Sigmoid colon (tissue), 3 donors: ENCODE data around the gene DAPK1.

Source experiments
- CTCF ChIP-seq, 4 experiments: fragments of 450-650 bp in 3 of 4; fragments of 200-600 bp in 1 of 4; IDR thresholded peaks; one replicate each; pipeline ENCODE4 v1.5.1; 2016 to 2019; ENCODE audit warnings: antibody characterized with exemption in 4 of 4, mild to moderate bottlenecking in 3 of 4, moderate library complexity in 2 of 4
- POLR2A ChIP-seq, 2 donors: fragments of 450-650 bp; IDR thresholded peaks; one replicate each; pipeline ENCODE4 v1.6.1; 2016; ENCODE audit warnings: antibody characterized with exemption in 2 of 2, mild to moderate bottlenecking in 2 of 2, moderate library complexity in 2 of 2

GRCh38 chr9:87699835-87700234 lies 202.2 kb downstream of the DAPK1 start:
- TF ChIP-seq CTCF (IDR thresholded peaks at IDR 0.05) (no peak), POLR2A (IDR thresholded peaks at IDR 0.05) (no peak)
